ENCODE data around the gene ZBTB7C.

DNA sequence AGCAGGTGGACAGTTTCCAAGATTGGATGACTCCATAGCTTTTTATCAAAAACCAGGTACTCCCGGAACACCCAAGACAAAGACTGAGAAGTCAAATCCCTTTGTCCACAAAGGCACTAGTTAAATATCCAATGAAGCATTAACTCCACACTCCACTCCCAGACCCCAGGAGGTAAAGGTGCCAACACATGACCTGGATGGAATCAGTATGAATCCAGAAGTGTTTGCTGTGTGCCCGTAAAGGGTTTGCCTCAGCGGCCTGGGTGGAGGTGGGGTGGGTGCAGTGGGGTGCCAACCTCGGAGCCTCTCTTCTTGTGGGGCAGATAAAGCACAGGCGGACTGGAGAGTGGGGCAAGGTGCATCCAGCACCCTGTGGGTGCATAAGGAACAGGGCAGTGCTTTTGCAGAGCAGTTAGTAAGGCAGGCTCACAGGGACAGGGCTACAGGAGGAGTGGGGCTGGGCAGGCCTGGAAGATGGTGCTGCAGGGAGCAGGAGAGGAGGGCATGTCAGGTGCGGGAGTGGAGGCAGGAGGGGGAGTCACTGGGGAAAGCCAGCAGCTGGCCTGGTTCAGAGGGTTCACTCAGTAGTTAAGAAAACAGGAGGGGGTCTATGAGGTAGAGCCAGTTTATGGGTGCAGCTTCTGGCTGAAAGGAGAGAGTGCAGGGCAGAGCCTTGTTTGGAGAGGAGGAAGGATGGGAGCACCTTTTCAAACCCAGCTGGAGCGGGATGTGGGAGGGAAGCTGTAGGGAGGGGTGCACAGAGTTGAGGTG, 270.3 kb downstream of the ZBTB7C start:
- TF ChIP-seq, protein P1, sequence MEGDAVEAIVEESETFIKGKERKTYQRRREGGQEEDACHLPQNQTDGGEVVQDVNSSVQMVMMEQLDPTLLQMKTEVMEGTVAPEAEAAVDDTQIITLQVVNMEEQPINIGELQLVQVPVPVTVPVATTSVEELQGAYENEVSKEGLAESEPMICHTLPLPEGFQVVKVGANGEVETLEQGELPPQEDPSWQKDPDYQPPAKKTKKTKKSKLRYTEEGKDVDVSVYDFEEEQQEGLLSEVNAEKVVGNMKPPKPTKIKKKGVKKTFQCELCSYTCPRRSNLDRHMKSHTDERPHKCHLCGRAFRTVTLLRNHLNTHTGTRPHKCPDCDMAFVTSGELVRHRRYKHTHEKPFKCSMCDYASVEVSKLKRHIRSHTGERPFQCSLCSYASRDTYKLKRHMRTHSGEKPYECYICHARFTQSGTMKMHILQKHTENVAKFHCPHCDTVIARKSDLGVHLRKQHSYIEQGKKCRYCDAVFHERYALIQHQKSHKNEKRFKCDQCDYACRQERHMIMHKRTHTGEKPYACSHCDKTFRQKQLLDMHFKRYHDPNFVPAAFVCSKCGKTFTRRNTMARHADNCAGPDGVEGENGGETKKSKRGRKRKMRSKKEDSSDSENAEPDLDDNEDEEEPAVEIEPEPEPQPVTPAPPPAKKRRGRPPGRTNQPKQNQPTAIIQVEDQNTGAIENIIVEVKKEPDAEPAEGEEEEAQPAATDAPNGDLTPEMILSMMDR (IDR thresholded peaks at IDR 0.05) = no peak
- TF ChIP-seq POLR2A (IDR thresholded peaks at IDR 0.05) = no peak
- peak in 1 of 3 donors; percentile 57 for TF ChIP-seq POLR2AphosphoS5 (IDR thresholded peaks at IDR 0.05)
- TF ChIP-seq EP300 (IDR thresholded peaks at IDR 0.05) = no peak
